Stomach (tissue), 9 donors: Measurements from ENCODE around the gene OR7C1. TPM values are rescaled to one million over a fixed set of nuclear protein-coding genes. Genes with fewer than 3 reads are reported as not detected.

Experiments used
- DNase-seq, 2 donors: peaks; one replicate each; pipeline versions ENCODE4 v3.0.0 to v3.0.0-alpha.2; 2013 to 2019
- H3K27ac ChIP-seq, 5 donors: fragments of 200-600 bp in 4 of 5; sonication (generic) in 4 of 5; one replicate each; pipeline ENCODE4 v1.5.1; 2013 to 2019; ENCODE audit warnings: mild to moderate bottlenecking in 1 of 5, moderate library complexity in 1 of 5
- H3K27me3 ChIP-seq, 3 donors: fragments of 200-600 bp; sonication (generic); one replicate each; pipeline ENCODE4 v1.5.1; 2017 to 2019; ENCODE audit warnings: mixed run types in 1 of 3
- H3K36me3 ChIP-seq, 4 donors: fragments of 200-600 bp; sonication (generic); 1 replicate in 3 of 4; 2 replicates in 1 of 4; pipeline ENCODE4 v1.5.1; 2016 to 2019
- H3K4me1 ChIP-seq, 4 donors: fragments of 200-600 bp; sonication (generic); one replicate each; pipeline ENCODE4 v1.5.1; 2016 to 2019
- H3K4me3 ChIP-seq, 4 donors: fragments of 200-600 bp; sonication (generic) in 3 of 4; one replicate each; pipeline ENCODE4 v1.5.1; 2016 to 2019; ENCODE audit warnings: mild to moderate bottlenecking in 1 of 4
- H3K9me3 ChIP-seq, 4 donors: fragments of 200-600 bp; sonication (generic); one replicate each; pipeline ENCODE4 v1.5.1; 2016 to 2019
- CTCF ChIP-seq, 7 experiments: fragments of 450-650 bp in 4 of 7; fragments of 200-600 bp in 3 of 7; sonication (generic) in 3 of 7; IDR thresholded peaks; one replicate each; pipeline ENCODE4 v1.5.1; 2016 to 2019; ENCODE audit warnings: antibody characterized with exemption in 7 of 7, control low read depth in 2 of 7, mild to moderate bottlenecking in 1 of 7
- EP300 ChIP-seq: sonication (generic); formaldehyde crosslinking; IDR thresholded peaks from one replicate; pipeline ENCODE4 v1.6.1; 2017; ENCODE audit warnings: antibody characterized with exemption
- POLR2A ChIP-seq, 4 donors: fragments of 450-650 bp; IDR thresholded peaks; one replicate each; pipeline ENCODE4 v1.6.1; 2016; ENCODE audit warnings: antibody characterized with exemption in 4 of 4, control low read depth in 2 of 4, mild to moderate bottlenecking in 1 of 4, moderate library complexity in 1 of 4
- POLR2AphosphoS5 ChIP-seq, 3 donors: sonication (generic); formaldehyde crosslinking; IDR thresholded peaks; one replicate each; pipeline ENCODE4 v1.6.1; 2016; ENCODE audit warnings: antibody characterized with exemption in 3 of 3
- WGBS, 5 donors: extraction: QIAGEN DNeasy Blood & Tissue Kit in 3 of 5; methylation state at CpG; one replicate each; pipeline versions ENCODE4 v1.1.5 to v1.1.7; 2013 to 2018; 5-methylcytosine and 5-hydroxymethylcytosine counted together
- intact Hi-C: fragments of 100-400 bp; cut with DNase I; formaldehyde crosslinking; loops from one replicate; pipeline ENCODE4 v1.15.1; 2023; ENCODE audit warnings: low total_unique reads
- polyA plus RNA-seq, 3 donors: library from polyadenylated mRNA; stranded (reverse); fragments of 200-250 nt; gene quantifications; one replicate each; pipeline ENCODE4 v1.2.3, GENCODE V29; 2013
- total RNA-seq, 5 donors: library from RNA; depleted of rRNA; stranded (reverse); fragments of >200 nt; gene quantifications; one replicate each; pipeline versions ENCODE4 v1.1.0 to v1.2.3, GENCODE V29; 2014 to 2016
- donor health status: healthy with polysubstance abuse.
- donor health status: Bipolar disorder and iron deficiency.
- donor health status: healthy.

Gene OR7C1
- total and polyA plus RNA-seq, 8 donors: not detected

DNA sequence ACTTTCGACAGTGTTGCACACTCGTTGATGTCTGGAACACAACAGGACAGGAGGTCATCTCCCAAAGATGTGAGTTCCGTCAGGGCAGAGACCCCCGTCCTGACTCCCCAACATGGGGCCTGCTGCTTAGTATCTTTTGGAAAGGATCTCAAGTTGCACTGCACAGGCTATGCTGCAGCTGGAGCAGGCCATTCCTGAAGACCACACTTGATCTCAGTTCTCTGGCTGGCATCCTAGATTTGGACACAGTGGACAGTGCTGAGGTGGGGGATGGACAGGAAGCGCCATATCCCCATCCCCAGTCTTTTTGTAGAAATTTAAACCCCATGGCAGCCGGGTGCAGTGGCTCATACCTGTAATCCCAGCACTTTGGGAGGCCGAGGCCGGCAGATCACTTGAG is 62.5 kb downstream of the OR7C1 start:
- peaks cover 0 to 13% (median 5%) of the 10 kb centered on the region in 4 donors for H3K4me1 ChIP-seq
- no peak overlapping the region for H3K4me3 ChIP-seq
- intact Hi-C loops: no loop called here
- WGBS, 5 donors: 77 to 83% (median 83%) methylated on average over 6 to 8 of the region's 8 CpGs
- peaks cover 0 to 7% (median 0%) of the 10 kb centered on the region in 4 donors for H3K36me3 ChIP-seq
- no peak for DNase-seq
- no peak overlapping the region for H3K27ac ChIP-seq
- no peak for TF ChIP-seq POLR2A (IDR thresholded peaks at IDR 0.05)
- no peak for TF ChIP-seq POLR2AphosphoS5 (IDR thresholded peaks at IDR 0.05)
- TF ChIP-seq CTCF (IDR thresholded peaks at IDR 0.05): no peak
- TF ChIP-seq EP300: no peak
- peaks cover 4 to 36% (median 18%) of the 10 kb centered on the region in 3 donors for H3K27me3 ChIP-seq
- H3K9me3 ChIP-seq: no peaks in the 10 kb centered on the region

- no peak for DNase-seq
Measured at GRCh38 chr19:14770944-14771839, 63.8 kb downstream of the OR7C1 start.

GRCh38 chr19:14770136-14770535 is 64.8 kb downstream of the OR7C1 start:
- Histone ChIP-seq H3K27me3 (peaks cover under 1 to 13% (median 2%) of the 10 kb centered on the region in 3 donors), H3K9me3 (no peaks in the 10 kb centered on the region), H3K4me3 (no peak overlapping the region), H3K36me3 (peaks cover 0 to 16% (median 0%) of the 10 kb centered on the region in 4 donors), H3K4me1 (no peaks in the 10 kb centered on the region), H3K27ac (no peak overlapping the region)
- DNase-seq: no peak
- TF ChIP-seq CTCF (IDR thresholded peaks at IDR 0.05) (no peak), EP300 (no peak), POLR2A (IDR thresholded peaks at IDR 0.05) (no peak), POLR2AphosphoS5 (IDR thresholded peaks at IDR 0.05) (no peak)
- intact Hi-C loops: no loop called here
- WGBS, 5 donors: 66 to 84% (median 78%) methylated on average over 5 of the region's 5 CpGs

More at GRCh38 chr19:14770944-14771839, 63.8 kb downstream of the OR7C1 start:
- H3K36me3 ChIP-seq: peaks cover 0 to 11% (median 0%) of the 10 kb centered on the region in 4 donors
- H3K4me3 ChIP-seq: no peak overlapping the region
- 73 to 78% (median 75%) methylated on average over 11 of the region's 11 CpGs for WGBS, 5 donors
- no peak overlapping the region for H3K27ac ChIP-seq
- H3K4me1 ChIP-seq: peaks cover 0 to 3% (median under 1%) of the 10 kb centered on the region in 4 donors
- peaks cover 4 to 23% (median 9%) of the 10 kb centered on the region in 3 donors for H3K27me3 ChIP-seq
- intact Hi-C loops: no loop called here
- TF ChIP-seq POLR2A (IDR thresholded peaks at IDR 0.05) (no peak), EP300 (no peak), CTCF (IDR thresholded peaks at IDR 0.05) (no peak), POLR2AphosphoS5 (IDR thresholded peaks at IDR 0.05) (no peak)
- H3K9me3 ChIP-seq: no peaks in the 10 kb centered on the region

GRCh38 chr19:14769201-14769600 is 65.8 kb downstream of the OR7C1 start:
- no peak for DNase-seq
- TF ChIP-seq EP300 (no peak), POLR2A (IDR thresholded peaks at IDR 0.05) (no peak), CTCF (IDR thresholded peaks at IDR 0.05) (no peak), POLR2AphosphoS5 (IDR thresholded peaks at IDR 0.05) (no peak)
- Histone ChIP-seq H3K36me3 (peaks cover 0 to 23% (median 0%) of the 10 kb centered on the region in 4 donors), H3K9me3 (no peaks in the 10 kb centered on the region), H3K27ac (no peak overlapping the region), H3K4me3 (no peak overlapping the region), H3K27me3 (peaks cover 0 to 9% (median 0%) of the 10 kb centered on the region in 3 donors), H3K4me1 (no peaks in the 10 kb centered on the region)
- WGBS, 5 donors: 71 to 85% (median 77%) methylated on average over 5 of the region's 5 CpGs
- intact Hi-C loops: loop anchor here (5.0 kb wide), 1 partner anchor 372 kb away; no protein-coding TSS in a partner anchor
